Measurements from ENCODE around the gene AHCTF1.
"Not testable (repeated sequence)": the region's sequence is repeated elsewhere in the genome, so short reads cannot be mapped to it uniquely, and the experiment has no call there.

The AHCTF1 gene

DNA sequence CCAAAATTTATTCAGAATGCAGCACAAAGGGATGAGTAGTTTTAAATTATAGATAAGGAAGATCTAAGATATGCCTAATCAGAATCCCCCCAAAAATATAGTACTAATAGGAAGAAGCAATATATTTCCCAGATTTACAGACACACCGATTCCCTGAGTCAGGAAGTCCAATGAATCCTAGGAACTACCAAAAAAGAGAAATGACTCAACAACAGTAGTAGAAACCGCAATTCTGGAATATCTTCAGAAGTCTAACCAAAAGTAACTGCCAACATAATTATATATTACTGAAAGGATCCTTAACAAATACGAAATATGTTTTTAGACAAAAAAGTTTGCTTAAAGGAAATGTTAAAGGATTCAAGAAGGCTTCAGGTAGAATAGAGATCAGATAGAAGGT is 10.3 kb downstream of the AHCTF1 start:
- DNase-seq, result no peak

- DNase-seq, result no peak
These were observed 11.8 kb downstream of the AHCTF1 start for GRCh38 chr1:246919902-246920301.

DNA sequence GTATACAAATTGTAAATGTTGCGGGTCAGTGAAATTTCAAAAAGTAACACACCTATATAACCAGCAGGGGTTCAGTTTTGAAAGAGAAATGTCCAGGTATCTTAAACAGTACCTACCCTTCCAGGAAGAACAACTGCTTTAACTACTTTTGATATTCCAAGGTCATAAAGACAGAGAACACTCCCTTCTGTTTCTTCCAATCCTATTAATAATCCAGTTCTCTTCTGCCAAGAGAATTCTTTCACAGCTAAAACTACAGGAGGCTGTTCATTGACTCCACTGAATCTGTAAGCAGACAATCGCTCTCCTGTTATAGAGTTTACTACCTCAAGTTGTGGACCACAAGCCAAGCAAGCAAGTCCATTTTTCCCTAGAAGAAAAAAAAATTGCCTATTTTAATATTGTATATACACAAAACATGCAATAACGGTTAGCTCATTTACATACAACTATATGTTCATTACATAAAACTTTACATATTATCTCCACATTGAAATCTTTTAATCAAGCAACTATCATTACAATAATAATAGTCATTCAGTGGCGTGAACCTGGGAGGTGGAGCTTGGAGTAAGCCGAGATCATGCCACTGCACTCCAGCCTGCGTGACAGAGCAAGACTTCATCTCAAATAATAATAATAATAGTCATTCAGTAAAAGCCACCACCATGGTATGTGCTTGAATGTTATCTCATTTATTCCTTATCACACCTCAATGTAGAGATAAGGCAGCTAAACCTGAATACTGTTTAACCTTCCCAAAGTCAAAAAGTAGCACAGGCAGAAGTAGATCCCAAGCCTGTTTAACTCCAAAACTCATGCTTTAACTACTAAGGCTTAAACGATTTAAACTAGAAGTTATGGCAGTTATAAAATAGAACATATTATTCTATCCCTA is 15.5 kb downstream of the AHCTF1 start:
- DNase-seq, result not testable (repeated sequence)

DNA sequence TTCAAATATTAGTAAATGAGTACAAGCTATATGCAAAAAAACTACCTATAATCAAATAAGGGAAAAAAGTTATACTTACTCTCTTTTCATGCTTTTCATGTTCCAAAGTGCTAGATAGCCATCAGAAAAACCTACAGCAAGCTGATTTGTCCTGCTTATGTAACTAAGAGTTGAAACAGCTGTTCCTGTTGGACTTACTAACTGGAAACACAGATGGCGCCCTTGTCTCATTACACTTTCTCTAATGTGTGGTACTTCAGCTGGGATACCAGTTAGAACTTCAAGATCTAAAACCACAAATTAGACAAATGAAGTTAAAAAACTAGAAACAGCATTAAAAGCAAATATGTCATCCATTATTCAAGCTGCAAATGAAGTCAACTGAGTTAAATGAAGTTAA is 24.3 kb downstream of the AHCTF1 start:
- DNase-seq, result no peak

DNA sequence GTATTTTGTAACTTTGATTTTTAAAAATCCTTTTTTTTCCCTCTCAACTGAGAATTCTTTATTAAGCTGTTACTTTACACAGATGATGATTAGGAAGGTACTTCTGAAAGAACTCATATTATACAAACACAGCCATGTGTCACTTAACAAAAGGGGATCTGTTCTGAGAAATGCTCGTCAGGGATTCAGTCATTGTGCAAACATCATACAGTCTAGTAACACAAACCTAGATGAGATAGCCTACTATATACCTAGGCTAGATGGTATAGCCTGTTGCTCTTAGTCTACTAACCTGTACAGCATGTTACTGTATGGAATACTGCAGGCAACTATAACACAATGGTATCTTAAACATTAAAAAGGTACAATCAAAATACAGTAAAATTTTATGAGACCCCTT is 24.9 kb downstream of the AHCTF1 start:
- no peak for DNase-seq

DNA sequence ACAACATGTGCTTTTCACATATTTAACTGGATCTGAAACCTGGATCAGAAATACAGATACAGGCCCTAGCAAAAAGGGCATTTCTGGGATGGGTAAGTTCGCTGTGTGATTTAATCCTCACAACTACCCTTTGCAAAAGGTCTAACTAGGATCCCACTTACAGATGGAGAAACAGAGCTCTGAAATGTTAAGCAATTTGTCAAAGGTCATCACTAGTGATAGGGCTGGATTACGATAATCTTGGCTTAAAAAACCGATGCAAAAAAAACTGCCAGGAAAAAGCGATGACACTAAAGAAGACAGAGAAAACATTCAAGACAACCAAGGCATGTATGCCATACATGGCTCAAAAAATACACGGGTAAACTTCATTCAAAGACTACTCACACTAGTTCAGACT is 29.9 kb downstream of the AHCTF1 start:
- no peak for DNase-seq

GRCh38 chr1:246897302-246897701 is 34.4 kb downstream of the AHCTF1 start:
- DNase-seq, result no peak

DNA sequence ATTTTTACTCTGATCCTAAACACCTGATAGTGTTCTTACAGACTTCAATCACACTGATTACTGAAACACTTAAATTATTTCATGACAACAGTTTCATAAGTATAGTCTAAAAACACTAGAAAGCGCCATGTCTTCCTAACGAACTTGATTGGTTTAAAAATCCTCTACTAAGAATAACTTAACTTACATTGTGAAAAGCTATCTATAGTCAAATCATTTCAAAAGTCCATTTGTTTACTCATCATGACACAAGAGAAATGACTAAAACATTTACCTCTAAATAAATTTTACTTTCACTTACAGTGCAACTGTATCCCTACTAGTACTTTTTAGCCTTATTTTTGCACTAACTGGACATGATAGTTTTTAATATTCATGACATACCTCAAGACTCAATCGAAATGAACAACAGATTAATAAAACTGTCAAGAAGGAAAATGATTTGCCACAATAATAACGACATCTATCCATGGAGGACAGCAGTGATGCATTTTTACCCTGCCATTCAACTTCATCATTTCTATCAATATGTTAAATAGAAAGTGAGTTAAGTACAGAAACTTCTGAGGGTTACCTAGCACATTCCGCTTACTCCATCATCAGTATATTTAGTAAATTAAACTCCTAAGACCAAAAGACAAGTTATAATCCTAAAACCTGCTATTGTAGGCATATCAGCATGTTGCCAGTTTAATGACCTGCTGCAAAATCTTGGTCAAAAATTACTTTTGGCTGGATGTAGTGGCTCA is 38.4 kb downstream of the AHCTF1 start:
- no peak for DNase-seq

DNA sequence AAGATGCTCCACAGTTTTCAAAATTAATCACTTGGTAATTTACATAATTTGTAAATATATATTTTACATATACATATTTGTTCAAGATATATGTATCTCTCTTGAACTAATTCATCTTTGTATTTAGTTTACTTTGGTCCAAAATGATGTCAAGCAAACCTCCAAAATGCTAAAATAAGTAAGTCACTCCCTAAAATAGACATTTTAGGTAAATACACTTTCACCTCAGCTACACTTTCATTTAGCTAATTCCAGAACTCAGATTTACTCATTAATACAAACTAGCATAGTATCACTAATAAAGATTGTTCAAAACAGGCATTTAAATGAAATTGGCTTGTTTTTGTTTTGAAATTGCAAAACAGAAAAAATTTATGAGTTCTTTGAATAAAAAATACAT is 40.6 kb downstream of the AHCTF1 start:
- DNase-seq, result no peak

DNA sequence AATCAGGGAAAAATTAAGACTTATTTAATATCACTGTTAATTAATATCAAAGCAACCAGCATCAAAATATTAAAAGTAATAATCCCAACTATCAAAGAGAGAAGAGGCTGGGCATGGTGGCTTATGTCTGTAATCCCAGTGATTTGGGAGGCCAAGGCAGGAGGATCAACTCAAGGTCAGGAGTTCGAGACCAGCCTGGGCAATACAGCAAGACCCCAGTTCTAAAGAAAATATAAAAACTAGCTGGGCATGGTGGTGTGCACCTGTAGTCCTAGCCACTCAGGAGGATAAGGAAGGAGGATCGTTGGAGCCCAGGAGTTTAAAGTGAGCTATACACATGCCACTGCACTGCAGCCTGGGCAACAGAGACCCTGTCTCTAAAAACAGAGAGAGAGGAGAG is 43.2 kb downstream of the AHCTF1 start:
- DNase-seq, result no peak

DNA sequence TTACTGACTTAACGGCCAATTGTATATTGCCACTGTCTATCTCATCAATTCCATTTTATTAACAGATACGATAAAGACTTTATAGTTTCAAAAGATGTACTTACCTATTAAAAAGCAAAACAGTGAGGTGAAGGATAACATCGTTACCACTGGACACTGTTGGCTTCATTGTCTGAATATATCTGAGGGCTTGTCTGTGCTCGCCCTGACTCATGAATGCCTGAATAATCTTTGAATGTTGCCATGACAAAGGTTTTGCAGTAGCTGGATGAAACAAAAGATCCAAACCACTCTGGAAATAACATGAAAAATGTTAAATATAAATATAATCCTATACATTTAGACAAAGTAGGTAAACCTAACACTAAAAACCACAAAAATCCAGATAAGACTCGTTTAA is 46.4 kb downstream of the AHCTF1 start:
- not testable (repeated sequence) for DNase-seq

GRCh38 chr1:246878551-246878950 is 53.2 kb downstream of the AHCTF1 start:
- DNase-seq, result no peak

- no peak for DNase-seq
These were observed 55.3 kb downstream of the AHCTF1 start for GRCh38 chr1:246876431-246876830.

- no peak for DNase-seq
These were observed 56.4 kb downstream of the AHCTF1 start for GRCh38 chr1:246875041-246876026.

DNA sequence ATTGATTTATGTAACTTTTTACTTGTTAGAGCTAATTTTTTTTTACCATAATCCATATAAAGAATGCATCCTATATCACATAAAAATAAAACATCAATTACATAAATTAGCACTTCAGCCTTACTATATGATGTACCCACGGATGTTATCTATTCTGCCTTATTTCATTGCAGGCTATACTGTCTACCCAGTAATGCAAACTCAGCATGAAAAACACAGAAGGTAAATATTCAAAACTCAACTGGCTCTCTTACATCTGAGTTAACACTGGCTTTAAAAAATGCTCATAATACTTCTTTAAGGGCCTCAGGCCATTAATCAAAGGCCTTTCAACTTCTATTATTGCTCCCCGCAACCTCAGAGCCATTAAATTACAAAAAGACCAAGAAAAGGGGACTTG is 65.8 kb downstream of the AHCTF1 start:
- DNase-seq, result no peak

DNA sequence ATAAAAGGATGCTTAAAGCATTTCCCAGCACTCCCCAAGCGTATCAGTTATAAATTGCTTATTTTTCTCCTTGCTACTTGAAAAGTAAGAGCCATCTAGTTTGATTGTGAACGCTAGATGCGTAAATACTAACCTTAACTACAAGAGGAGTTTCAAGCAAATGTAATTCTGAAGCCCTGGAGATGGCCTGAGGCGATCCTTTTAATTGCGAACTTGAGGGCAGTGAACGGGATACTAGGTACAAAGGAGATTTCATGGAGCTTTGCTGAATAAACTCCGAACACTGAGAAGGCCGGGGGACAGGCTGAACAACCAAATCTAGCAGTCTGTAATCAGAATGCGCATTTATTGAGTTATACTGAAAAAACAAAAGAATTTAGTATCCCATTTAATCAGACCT is 68.0 kb downstream of the AHCTF1 start:
- not testable (repeated sequence) for DNase-seq

DNA sequence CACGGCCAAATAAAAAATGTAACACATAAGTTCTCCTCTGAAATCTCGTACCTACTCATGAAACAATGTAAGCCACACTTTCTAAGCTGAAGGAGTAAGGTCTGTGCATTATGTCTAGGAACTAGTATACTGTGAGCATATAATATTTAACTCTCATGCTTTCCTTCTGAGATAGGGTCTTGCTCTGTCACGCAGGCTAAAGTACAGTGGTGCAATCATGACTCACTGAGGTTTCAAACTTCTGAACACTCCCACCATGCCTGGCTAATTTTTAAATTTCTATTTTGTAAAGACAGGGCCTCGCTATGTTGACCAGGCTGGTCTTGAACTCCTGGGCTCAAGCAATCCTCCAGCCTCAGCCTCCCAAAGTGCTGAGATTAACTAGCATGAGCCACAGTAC is 71.3 kb downstream of the AHCTF1 start:
- DNase-seq, result no peak

DNA sequence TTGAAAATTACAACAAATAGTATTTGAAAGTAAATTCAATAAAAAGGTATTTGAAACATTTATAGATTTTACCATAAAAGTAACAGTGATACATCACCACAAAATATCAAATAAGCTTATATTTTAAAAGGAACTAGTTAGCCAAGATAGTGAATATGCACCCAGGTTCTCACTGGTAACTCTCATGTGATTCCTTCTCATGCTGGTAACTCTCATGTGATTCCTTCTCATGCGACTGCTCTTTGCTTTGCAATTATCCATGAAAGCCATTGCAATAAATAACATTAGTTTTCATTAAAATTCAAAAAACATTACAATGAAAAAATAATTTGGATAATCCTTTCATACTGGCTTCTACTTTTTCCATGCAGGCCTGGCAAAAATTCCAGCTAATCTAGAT is 75.4 kb downstream of the AHCTF1 start:
- no peak for DNase-seq

GRCh38 chr1:246850640-246851039 is 81.1 kb downstream of the AHCTF1 start:
- DNase-seq, result not testable (repeated sequence)

GRCh38 chr1:246843876-246844275 is 87.9 kb downstream of the AHCTF1 start:
- no peak for DNase-seq

- not testable (repeated sequence) for DNase-seq
These were observed 91.0 kb downstream of the AHCTF1 start for GRCh38 chr1:246840761-246841160.

- no peak for DNase-seq
These were observed 93.7 kb downstream of the AHCTF1 start for GRCh38 chr1:246838118-246838456.
